ENCODE results near the gene ATXN7L2.
"Not testable (repeated sequence)": the region's sequence is repeated elsewhere in the genome, so short reads cannot be mapped to it uniquely, and the experiment has no call there.

The ATXN7L2 gene

GRCh38 chr1:109466125-109466451 lies 17.6 kb upstream of the ATXN7L2 start:
- H3K4me3 ChIP-seq (ENCODE audit: low read depth, low read length), result peak overlapping the region; percentile 74
- no peaks in the 10 kb centered on the region for H3K36me3 ChIP-seq (ENCODE audit: insufficient read depth, low read length)

GRCh38 chr1:109466452-109467300 lies 17.0 kb upstream of the ATXN7L2 start, which contains the start of gene SYPL2:
Gene SYPL2 (plus strand): TSS chr1:109466546. CDS start chr1:109466844, 298 bp downstream.
- H3K36me3 ChIP-seq (ENCODE audit: insufficient read depth, low read length), result no peaks in the 10 kb centered on the region
- H3K4me1 ChIP-seq (ENCODE audit: control insufficient read depth, insufficient read depth, low read length, unreplicated experiment), result no peaks in the 10 kb centered on the region
- H2AFZ ChIP-seq (ENCODE audit: low read length, unreplicated experiment), result peak within 1 kb of the TSS; percentile 66
- H3K4me3 ChIP-seq (ENCODE audit: low read depth, low read length), result peak within 1 kb of the TSS; percentile 74
- peaks cover 94% of the 10 kb centered on the region for H3K27me3 ChIP-seq (ENCODE audit: insufficient read depth, low read length)
- H3K79me2 ChIP-seq (ENCODE audit: control insufficient read depth, insufficient read depth, low read length, unreplicated experiment), result no peaks in the 10 kb centered on the region
- H3K27ac ChIP-seq (ENCODE audit: low read depth, low read length), result no peak within 1 kb of the TSS

More at GRCh38 chr1:109466125-109466451, 17.6 kb upstream of the ATXN7L2 start:
- no peaks in the 10 kb centered on the region for H3K4me1 ChIP-seq (ENCODE audit: control insufficient read depth, insufficient read depth, low read length, unreplicated experiment)
- peak overlapping the region; percentile 66 for H2AFZ ChIP-seq (ENCODE audit: low read length, unreplicated experiment)
- no peak overlapping the region for H3K27ac ChIP-seq (ENCODE audit: low read depth, low read length)
- H3K27me3 ChIP-seq (ENCODE audit: insufficient read depth, low read length), result peaks cover 94% of the 10 kb centered on the region
- H3K79me2 ChIP-seq (ENCODE audit: control insufficient read depth, insufficient read depth, low read length, unreplicated experiment), result no peaks in the 10 kb centered on the region

- Histone ChIP-seq H3K36me3 (ENCODE audit: insufficient read depth, low read length) (no peaks in the 10 kb centered on the region), H3K79me2 (ENCODE audit: control insufficient read depth, insufficient read depth, low read length, unreplicated experiment) (no peaks in the 10 kb centered on the region), H3K27ac (ENCODE audit: low read depth, low read length) (no peak overlapping the region), H3K27me3 (ENCODE audit: insufficient read depth, low read length) (peaks cover 96% of the 10 kb centered on the region), H2AFZ (ENCODE audit: low read length, unreplicated experiment) (no peak overlapping the region), H3K4me3 (ENCODE audit: low read depth, low read length) (no peak overlapping the region), H3K4me1 (ENCODE audit: control insufficient read depth, insufficient read depth, low read length, unreplicated experiment) (no peaks in the 10 kb centered on the region)
Measured at GRCh38 chr1:109467301-109467777, 16.4 kb upstream of the ATXN7L2 start.

GRCh38 chr1:109468061-109468460 lies 15.6 kb upstream of the ATXN7L2 start:
- Histone ChIP-seq H3K27ac (ENCODE audit: low read depth, low read length) (no peak overlapping the region), H3K4me1 (ENCODE audit: control insufficient read depth, insufficient read depth, low read length, unreplicated experiment) (no peaks in the 10 kb centered on the region), H3K36me3 (ENCODE audit: insufficient read depth, low read length) (no peaks in the 10 kb centered on the region), H3K27me3 (ENCODE audit: insufficient read depth, low read length) (peaks cover 90% of the 10 kb centered on the region), H3K79me2 (ENCODE audit: control insufficient read depth, insufficient read depth, low read length, unreplicated experiment) (no peaks in the 10 kb centered on the region), H3K4me3 (ENCODE audit: low read depth, low read length) (no peak overlapping the region), H2AFZ (ENCODE audit: low read length, unreplicated experiment) (no peak overlapping the region)

- Histone ChIP-seq H3K79me2 (ENCODE audit: control insufficient read depth, insufficient read depth, low read length, unreplicated experiment) (no peaks in the 10 kb centered on the region), H3K4me3 (ENCODE audit: low read depth, low read length) (no peak overlapping the region), H3K36me3 (ENCODE audit: insufficient read depth, low read length) (no peaks in the 10 kb centered on the region), H3K27ac (ENCODE audit: low read depth, low read length) (no peak overlapping the region), H2AFZ (ENCODE audit: low read length, unreplicated experiment) (no peak overlapping the region), H3K4me1 (ENCODE audit: control insufficient read depth, insufficient read depth, low read length, unreplicated experiment) (no peaks in the 10 kb centered on the region), H3K27me3 (ENCODE audit: insufficient read depth, low read length) (peaks cover 88% of the 10 kb centered on the region)
Measured at GRCh38 chr1:109468903-109469302, 14.8 kb upstream of the ATXN7L2 start.

- Histone ChIP-seq H3K27me3 (ENCODE audit: insufficient read depth, low read length) (peaks cover 86% of the 10 kb centered on the region), H3K79me2 (ENCODE audit: control insufficient read depth, insufficient read depth, low read length, unreplicated experiment) (no peaks in the 10 kb centered on the region), H3K4me3 (ENCODE audit: low read depth, low read length) (no peak overlapping the region), H3K27ac (ENCODE audit: low read depth, low read length) (no peak overlapping the region), H3K36me3 (ENCODE audit: insufficient read depth, low read length) (no peaks in the 10 kb centered on the region), H2AFZ (ENCODE audit: low read length, unreplicated experiment) (no peak overlapping the region), H3K4me1 (ENCODE audit: control insufficient read depth, insufficient read depth, low read length, unreplicated experiment) (no peaks in the 10 kb centered on the region)
Measured at GRCh38 chr1:109470245-109470644, 13.5 kb upstream of the ATXN7L2 start.

GRCh38 chr1:109472779-109473178 lies 10.9 kb upstream of the ATXN7L2 start:
- no peak overlapping the region for H3K4me3 ChIP-seq (ENCODE audit: low read depth, low read length)
- H3K36me3 ChIP-seq (ENCODE audit: insufficient read depth, low read length), result no peaks in the 10 kb centered on the region
- no peak overlapping the region for H2AFZ ChIP-seq (ENCODE audit: low read length, unreplicated experiment)
- H3K27ac ChIP-seq (ENCODE audit: low read depth, low read length), result no peak overlapping the region
- no peaks in the 10 kb centered on the region for H3K79me2 ChIP-seq (ENCODE audit: control insufficient read depth, insufficient read depth, low read length, unreplicated experiment)
- H3K4me1 ChIP-seq (ENCODE audit: control insufficient read depth, insufficient read depth, low read length, unreplicated experiment), result no peaks in the 10 kb centered on the region
- H3K27me3 ChIP-seq (ENCODE audit: insufficient read depth, low read length), result peaks cover 82% of the 10 kb centered on the region

- H3K27me3 ChIP-seq (ENCODE audit: insufficient read depth, low read length), result peaks cover 82% of the 10 kb centered on the region
- H3K79me2 ChIP-seq (ENCODE audit: control insufficient read depth, insufficient read depth, low read length, unreplicated experiment); H3K27ac ChIP-seq (ENCODE audit: low read depth, low read length); H2AFZ ChIP-seq (ENCODE audit: low read length, unreplicated experiment); H3K4me3 ChIP-seq (ENCODE audit: low read depth, low read length); H3K4me1 ChIP-seq (ENCODE audit: control insufficient read depth, insufficient read depth, low read length, unreplicated experiment); H3K36me3 ChIP-seq (ENCODE audit: insufficient read depth, low read length): not testable (repeated sequence)
Measured at GRCh38 chr1:109473284-109474057, 10.2 kb upstream of the ATXN7L2 start.

- no peak overlapping the region for H3K27ac ChIP-seq (ENCODE audit: low read depth, low read length)
- no peak overlapping the region for H3K4me3 ChIP-seq (ENCODE audit: low read depth, low read length)
- H3K36me3 ChIP-seq (ENCODE audit: insufficient read depth, low read length), result no peaks in the 10 kb centered on the region
- H2AFZ ChIP-seq (ENCODE audit: low read length, unreplicated experiment), result no peak overlapping the region
- peaks cover 83% of the 10 kb centered on the region for H3K27me3 ChIP-seq (ENCODE audit: insufficient read depth, low read length)
- H3K79me2 ChIP-seq (ENCODE audit: control insufficient read depth, insufficient read depth, low read length, unreplicated experiment), result no peaks in the 10 kb centered on the region
- H3K4me1 ChIP-seq (ENCODE audit: control insufficient read depth, insufficient read depth, low read length, unreplicated experiment), result no peaks in the 10 kb centered on the region
Measured at GRCh38 chr1:109474697-109475096, 9.0 kb upstream of the ATXN7L2 start.

- peaks cover 81% of the 10 kb centered on the region for H3K27me3 ChIP-seq (ENCODE audit: insufficient read depth, low read length)
- no peak overlapping the region for H2AFZ ChIP-seq (ENCODE audit: low read length, unreplicated experiment)
- no peaks in the 10 kb centered on the region for H3K4me1 ChIP-seq (ENCODE audit: control insufficient read depth, insufficient read depth, low read length, unreplicated experiment)
- H3K36me3 ChIP-seq (ENCODE audit: insufficient read depth, low read length), result no peaks in the 10 kb centered on the region
- H3K4me3 ChIP-seq (ENCODE audit: low read depth, low read length), result no peak overlapping the region
- no peak overlapping the region for H3K27ac ChIP-seq (ENCODE audit: low read depth, low read length)
- H3K79me2 ChIP-seq (ENCODE audit: control insufficient read depth, insufficient read depth, low read length, unreplicated experiment), result no peaks in the 10 kb centered on the region
Measured at GRCh38 chr1:109475261-109475660, 8.4 kb upstream of the ATXN7L2 start.
